Erythroblast (primary cell): ENCODE measurements around the gene SMAD6.

Source experiments
- GATA1 ChIP-seq: IDR thresholded peaks from 2 replicates; pipeline ENCODE4 v1.6.1; 2011; ENCODE audit warnings: low read depth, mild to moderate bottlenecking, control low read depth, low read length, moderate library complexity
- POLR2A ChIP-seq: IDR thresholded peaks from 2 replicates; pipeline ENCODE4 v1.6.1; 2011; ENCODE audit warnings: mild to moderate bottlenecking, low read length

DNA sequence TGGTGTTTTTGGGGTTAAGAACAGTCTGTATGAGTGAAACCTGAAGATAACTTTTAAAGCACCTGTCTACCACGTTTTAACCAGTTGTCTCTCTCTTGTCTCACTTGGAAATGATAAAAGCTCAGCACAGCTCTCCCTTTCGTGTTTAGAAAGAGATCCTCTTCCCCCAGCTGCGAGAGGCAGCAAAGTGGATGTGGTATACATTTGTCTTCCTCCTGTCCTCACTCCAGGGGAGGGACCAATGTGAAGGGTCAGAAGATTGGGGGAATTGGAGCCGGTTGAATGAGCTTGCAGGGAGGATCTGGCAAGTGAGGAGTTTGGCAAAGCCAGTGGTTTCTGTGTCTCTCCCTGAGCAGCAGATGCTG is 14.6 kb downstream of the SMAD6 start:
- TF ChIP-seq POLR2A (no peak), GATA1 (no peak)
